HCT116 (cell line): ENCODE measurements around the gene TMEM232. TPM values are rescaled to one million over a fixed set of nuclear protein-coding genes. Genes with fewer than 3 reads are reported as not detected.

Source experiments
- ATAC-seq: fragments of 200-7000 bp; cut with Tn5 transposase; 2 replicates; pipeline ENCODE4 v1.9.1; 2020; ENCODE audit warnings: mild to moderate bottlenecking, moderate library complexity
- BruUV-seq: library from RNA; stranded (reverse); fragments of 400-500 nt; replicated peaks from 2 replicates; lab custom pipeline; 2021; lab: Mats Ljungman, UMichigan
- CTCF ChIA-PET: fragments of 300-600 bp; sonication (Branson Sonifier 250); formaldehyde crosslinking; loops from one replicate; lab custom pipeline; 2021; ENCODE audit warnings: antibody characterized with exemption; lab: Charles Lee
- POLR2A ChIA-PET: fragments of 300-600, 350-600 bp; sonication (Branson Sonifier 250); formaldehyde crosslinking; loops from one replicate; lab custom pipeline; 2021; ENCODE audit warnings: antibody characterized with exemption; lab: Charles Lee
- RAD21 ChIA-PET, 2 experiments: fragments of 300-600 bp; sonication (Branson Sonifier 250); formaldehyde crosslinking; loops; one replicate each; lab custom pipeline; 2023; ENCODE audit warnings: low total read pairs in 2 of 2; ENCODE audit not compliant: uncharacterized antibody in 2 of 2, unreplicated experiment in 2 of 2, low non-redundant PET in 1 of 2; lab: Charles Lee
- DNase-seq: peaks from one replicate; pipeline ENCODE4 v3.0.0-alpha.2; 2010; ENCODE audit warnings: low read depth, low spot score
- H2AFZ ChIP-seq: fragments of 200-600 bp; shearing (Covaris generic), sonication (generic); 2 replicates; pipeline ENCODE4 v1.6.1; 2017; ENCODE audit warnings: low read depth, mixed run types, mixed read lengths, antibody characterized with exemption, low read length; ENCODE audit not compliant: poor library complexity, severe bottlenecking
- H3K27ac ChIP-seq: 2 replicates; pipeline ENCODE4 v1.5.1; 2012; ENCODE audit warnings: low read depth, low read length
- H3K27me3 ChIP-seq: fragments of 200-600 bp; sonication (generic); 2 replicates; pipeline ENCODE4 v1.6.1; 2016; ENCODE audit warnings: mixed run types, low read length, mixed read lengths; ENCODE audit not compliant: insufficient read depth
- H3K36me3 ChIP-seq, 2 experiments: fragments of 200-500 bp in 1 of 2; fragments of 200-600 bp in 1 of 2; sonication (Bioruptor generic) in 1 of 2; sonication (generic) in 1 of 2; 2 replicates each; pipeline versions ENCODE4 v1.5.1 to v1.6.1; 2014 to 2016; ENCODE audit warnings: low read length in 2 of 2, inconsistent platforms in 1 of 2, mixed read lengths in 1 of 2, mixed run types in 1 of 2; ENCODE audit not compliant: insufficient read depth in 2 of 2, control insufficient read depth in 1 of 2
- H3K4me1 ChIP-seq, 2 experiments: fragments of 200-600 bp in 1 of 2; sonication (generic) in 1 of 2; 2 replicates each; pipeline versions ENCODE4 v1.5.1 to v1.6.1; 2012 to 2017; ENCODE audit warnings: low read length in 2 of 2, inconsistent platforms in 1 of 2, mild to moderate bottlenecking in 1 of 2, mixed read lengths in 1 of 2, mixed run types in 1 of 2, moderate library complexity in 1 of 2; ENCODE audit not compliant: insufficient read depth in 2 of 2, control insufficient read depth in 1 of 2
- H3K4me2 ChIP-seq: fragments of 200-600 bp; sonication (generic); 2 replicates; pipeline ENCODE4 v1.6.1; 2017; ENCODE audit warnings: mixed run types, low read length, mixed read lengths
- H3K4me3 ChIP-seq, 2 experiments: fragments of 200-600 bp in 1 of 2; sonication (generic) in 1 of 2; replicated peaks in 1 of 2; 2 replicates each; pipeline ENCODE4 v1.5.1; 2011 to 2016; ENCODE audit warnings: low read length in 2 of 2, control low read depth in 1 of 2, low read depth in 1 of 2, mild to moderate bottlenecking in 1 of 2, mixed read lengths in 1 of 2, mixed run types in 1 of 2
- H3K79me2 ChIP-seq: fragments of 200-600 bp; sonication (generic); 2 replicates; pipeline ENCODE4 v1.6.1; 2017; ENCODE audit warnings: mild to moderate bottlenecking, mixed run types, low read length, moderate library complexity, mixed read lengths; ENCODE audit not compliant: insufficient read depth
- H3K9ac ChIP-seq: fragments of 200-600 bp; sonication (generic); 2 replicates; pipeline ENCODE4 v1.6.1; 2016; ENCODE audit warnings: low read length, mixed read lengths
- H3K9me2 ChIP-seq: fragments of 200-600 bp; sonication (generic), shearing (Covaris generic); 2 replicates; pipeline ENCODE4 v1.6.1; 2017; ENCODE audit warnings: mixed run types, mild to moderate bottlenecking, moderate library complexity; ENCODE audit not compliant: insufficient read depth
- H3K9me3 ChIP-seq, 2 experiments: fragments of 200-500 bp in 1 of 2; fragments of 200-600 bp in 1 of 2; sonication (Bioruptor generic) in 1 of 2; sonication (generic) in 1 of 2; 2 replicates each; pipeline ENCODE4 v1.6.1; 2014 to 2017; ENCODE audit warnings: low read length in 2 of 2, mixed read lengths in 2 of 2, inconsistent platforms in 1 of 2, low read depth in 1 of 2, mild to moderate bottlenecking in 1 of 2, mixed run types in 1 of 2, moderate library complexity in 1 of 2; ENCODE audit not compliant: control insufficient read depth in 1 of 2, insufficient read depth in 1 of 2
- H4K20me1 ChIP-seq: fragments of 200-600 bp; sonication (generic), shearing (Covaris generic); 2 replicates; pipeline ENCODE4 v1.6.1; 2017; ENCODE audit warnings: mixed run types, mild to moderate bottlenecking, moderate library complexity; ENCODE audit not compliant: insufficient read depth
- ATF3 ChIP-seq: IDR thresholded peaks from 2 replicates; pipeline ENCODE4 v1.6.1; 2012
- CBX3 ChIP-seq: IDR thresholded peaks from 2 replicates; pipeline ENCODE4 v1.6.1; 2012; ENCODE audit warnings: low read depth
- CEBPB ChIP-seq: IDR thresholded peaks from 2 replicates; pipeline ENCODE4 v1.6.1; 2012; ENCODE audit warnings: low read depth
- EGR1 ChIP-seq: IDR thresholded peaks from 2 replicates; pipeline ENCODE4 v1.6.1; 2012; ENCODE audit warnings: low read depth
- ELF1 ChIP-seq: IDR thresholded peaks from 2 replicates; pipeline ENCODE4 v1.6.1; 2012; ENCODE audit warnings: low read depth, borderline replicate concordance
- EZH2 ChIP-seq: fragments of 200-600 bp; sonication (generic); IDR thresholded peaks from 2 replicates; pipeline ENCODE4 v1.6.1; 2017; ENCODE audit warnings: antibody characterized with exemption, mixed run types
- EZH2phosphoT487 ChIP-seq: fragments of 200-600 bp; IDR thresholded peaks from 2 replicates; pipeline ENCODE4 v1.6.1; 2018; ENCODE audit warnings: antibody characterized with exemption, borderline replicate concordance
- FOSL1 ChIP-seq: IDR thresholded peaks from 2 replicates; pipeline ENCODE4 v1.6.1; 2012; ENCODE audit warnings: low read depth
- JUND ChIP-seq: IDR thresholded peaks from 2 replicates; pipeline ENCODE4 v1.6.1; 2012
- POLR2A ChIP-seq: IDR thresholded peaks from 2 replicates; pipeline ENCODE4 v1.7.0; 2011; ENCODE audit warnings: borderline replicate concordance; ENCODE audit not compliant: insufficient read depth, insufficient read length; ENCODE audit errors: extremely low read depth
- RAD21 ChIP-seq: IDR thresholded peaks from 2 replicates; pipeline ENCODE4 v1.6.1; 2012; ENCODE audit warnings: low read depth, mild to moderate bottlenecking
- REST ChIP-seq: IDR thresholded peaks from 2 replicates; pipeline ENCODE4 v1.6.1; 2012; ENCODE audit warnings: low read depth
- SRF ChIP-seq: IDR thresholded peaks from 2 replicates; pipeline ENCODE4 v1.6.1; 2012; ENCODE audit warnings: low read depth
- ZBTB33 ChIP-seq: IDR thresholded peaks from 2 replicates; pipeline ENCODE4 v1.6.1; 2011; ENCODE audit warnings: mild to moderate bottlenecking, low read length, moderate library complexity; ENCODE audit not compliant: insufficient replicate concordance; ENCODE audit errors: extremely low read depth
- ZNF274 ChIP-seq: fragments of 200-500 bp; sonication (Bioruptor generic); IDR thresholded peaks from 2 replicates; pipeline ENCODE4 v1.6.1; 2014; ENCODE audit warnings: mild to moderate bottlenecking, low read depth, low read length, inconsistent platforms
- intact Hi-C: fragments of 100-400 bp; cut with micrococcal nuclease; formaldehyde crosslinking; loops from 2 replicates; pipeline ENCODE4 v1.10.0; 2022
- total RNA-seq: library from RNA; stranded (reverse); gene quantifications from one replicate; pipeline ENCODE4 v1.2.1, GENCODE V29; 2021; ENCODE audit not compliant: unreplicated experiment

Gene TMEM232
- total RNA-seq, 1 experiment from 2014 or later = 1.2 TPM

- no peak overlapping the region for H3K4me3 ChIP-seq
- no peaks in the 10 kb centered on the region for H3K36me3 ChIP-seq
- no peak overlapping the region for H2AFZ ChIP-seq
- no peak for TF ChIP-seq ATF3
- no peak for TF ChIP-seq CEBPB
- no peak for TF ChIP-seq FOSL1
- TF ChIP-seq CBX3 = no peak
- no peak for TF ChIP-seq JUND
- ChIA-PET RAD21 (no interaction called here), CTCF (no interaction called here), POLR2A (no interaction called here)
- intact Hi-C loops = no loop called here
- H3K4me2 ChIP-seq = no peak overlapping the region
- no peaks in the 10 kb centered on the region for H3K9me2 ChIP-seq
- no peak overlapping the region for H3K27ac ChIP-seq
- no peaks in the 10 kb centered on the region for H3K27me3 ChIP-seq
- no peak overlapping the region for H3K9ac ChIP-seq
- no peak for ATAC-seq
- no peaks in the 10 kb centered on the region for H3K79me2 ChIP-seq
- no TSS peak for BruUV-seq
- H3K4me1 ChIP-seq = no peaks in the 10 kb centered on the region
- DNase-seq = no peak
- H4K20me1 ChIP-seq = no peaks in the 10 kb centered on the region
- H3K9me3 ChIP-seq = no peaks in the 10 kb centered on the region
Observed at GRCh38 chr5:110681953-110682352, 44.5 kb downstream of the TMEM232 start.

- Histone ChIP-seq H3K9me2 (no peaks in the 10 kb centered on the region), H3K9ac (no peak overlapping the region), H3K4me3 (no peak overlapping the region), H3K79me2 (no peaks in the 10 kb centered on the region), H3K27ac (no peak overlapping the region), H3K9me3 (no peaks in the 10 kb centered on the region), H2AFZ (no peak overlapping the region), H3K36me3 (no peaks in the 10 kb centered on the region), H3K4me1 (no peaks in the 10 kb centered on the region), H4K20me1 (no peaks in the 10 kb centered on the region), H3K27me3 (no peaks in the 10 kb centered on the region), H3K4me2 (no peak overlapping the region)
- ATAC-seq (no peak), DNase-seq (no peak)
- ChIA-PET CTCF (no interaction called here), POLR2A (no interaction called here), RAD21 (no interaction called here)
- TF ChIP-seq ZBTB33 = no peak
- no peak for TF ChIP-seq ZNF274
- TF ChIP-seq EZH2phosphoT487 = no peak
- TF ChIP-seq FOSL1 = no peak
- TF ChIP-seq SRF = no peak
- no peak for TF ChIP-seq EZH2
- no peak for TF ChIP-seq CEBPB
- no peak for TF ChIP-seq RAD21
- no peak for TF ChIP-seq REST
- TF ChIP-seq EGR1 = no peak
- no peak for TF ChIP-seq ELF1
- TF ChIP-seq ATF3 = no peak
- TF ChIP-seq POLR2A = no peak
- intact Hi-C loops = no loop called here
- no TSS peak for BruUV-seq
Observed at GRCh38 chr5:110681109-110681508, 45.4 kb downstream of the TMEM232 start.
